ENCODE measurements around the gene ZNF423.

The ZNF423 gene

GRCh38 chr16:49810831-49811230, 45.1 kb downstream of the ZNF423 start:
- Histone ChIP-seq H3K9me3 (replicated peaks; ENCODE audit: insufficient read depth, low read length) (no peaks in the 10 kb centered on the region), H3K36me3 (replicated peaks; ENCODE audit: insufficient read depth, low read length) (no peaks in the 10 kb centered on the region), H3K4me2 (ENCODE audit: low read depth, low read length) (no peak overlapping the region), H2AFZ (ENCODE audit: low read length) (no peak overlapping the region), H3K79me2 (ENCODE audit: low read length) (no peaks in the 10 kb centered on the region), H3K4me3 (ENCODE audit: low read length) (no peak overlapping the region), H4K20me1 (ENCODE audit: insufficient read depth, low read length) (no peaks in the 10 kb centered on the region), H3K27ac (ENCODE audit: low read length) (no peak overlapping the region), H3K4me1 (ENCODE audit: low read length) (no peaks in the 10 kb centered on the region), H3F3A (ENCODE audit: insufficient read depth, low read length) (no peaks in the 10 kb centered on the region), H3K9ac (ENCODE audit: low read length) (no peak overlapping the region), H3K9me2 (replicated peaks; ENCODE audit: insufficient read depth, low read length) (no peaks in the 10 kb centered on the region), H3K27me3 (replicated peaks; ENCODE audit: insufficient read depth, low read length) (peaks cover 7% of the 10 kb centered on the region; the same call in 1 of the 2 replicates)
- TF ChIP-seq EZH2phosphoT487 (IDR thresholded peaks at IDR 0.05; ENCODE audit: low read length) (no peak), EZH2 (optimal IDR thresholded peaks at IDR 0.05; ENCODE audit: low read depth, low read length) (no peak), CTCF (IDR thresholded peaks at IDR 0.05; ENCODE audit: low read length) (no peak)
- no peak for DNase-seq

DNA sequence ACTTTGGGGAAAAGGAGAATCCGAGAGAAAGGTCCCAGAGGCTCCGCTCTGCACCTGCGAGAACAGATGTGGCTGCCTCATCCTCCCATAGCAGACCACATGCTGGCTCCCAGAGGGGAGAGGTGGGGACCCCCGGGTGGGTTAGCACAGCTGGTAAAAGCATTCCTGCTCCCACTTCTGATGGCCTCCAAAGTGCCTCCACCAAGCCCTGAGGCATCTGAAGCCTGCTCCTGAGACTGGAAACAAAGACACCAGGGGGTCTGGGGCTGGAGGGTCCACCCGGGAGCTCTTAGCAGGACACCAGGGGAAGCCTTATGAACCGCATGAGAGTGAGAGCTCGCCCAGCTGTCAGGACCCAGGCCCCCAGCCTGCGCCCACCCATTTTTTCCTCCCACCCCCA, 46.4 kb downstream of the ZNF423 start:
- DNase-seq, result no peak
- no peak overlapping the region for H3K27ac ChIP-seq (ENCODE audit: low read length)
- no peaks in the 10 kb centered on the region for H4K20me1 ChIP-seq (ENCODE audit: insufficient read depth, low read length)
- H3K9me2 ChIP-seq (replicated peaks; ENCODE audit: insufficient read depth, low read length), result no peaks in the 10 kb centered on the region
- H2AFZ ChIP-seq (ENCODE audit: low read length), result no peak overlapping the region
- no peak overlapping the region for H3K4me3 ChIP-seq (ENCODE audit: low read length)
- H3K79me2 ChIP-seq (ENCODE audit: low read length), result no peaks in the 10 kb centered on the region
- no peaks in the 10 kb centered on the region for H3K36me3 ChIP-seq (replicated peaks; ENCODE audit: insufficient read depth, low read length)
- H3K9me3 ChIP-seq (replicated peaks; ENCODE audit: insufficient read depth, low read length), result no peaks in the 10 kb centered on the region
- H3K4me1 ChIP-seq (ENCODE audit: low read length), result no peaks in the 10 kb centered on the region
- H3K27me3 ChIP-seq (replicated peaks; ENCODE audit: insufficient read depth, low read length), result peaks cover 7% of the 10 kb centered on the region; the same call in 1 of the 2 replicates
- H3K9ac ChIP-seq (ENCODE audit: low read length), result no peak overlapping the region
- TF ChIP-seq EZH2 (optimal IDR thresholded peaks at IDR 0.05; ENCODE audit: low read depth, low read length) (no peak), CTCF (IDR thresholded peaks at IDR 0.05; ENCODE audit: low read length) (no peak), EZH2phosphoT487 (IDR thresholded peaks at IDR 0.05; ENCODE audit: low read length) (no peak)
- H3F3A ChIP-seq (ENCODE audit: insufficient read depth, low read length), result no peaks in the 10 kb centered on the region
- H3K4me2 ChIP-seq (ENCODE audit: low read depth, low read length), result no peak overlapping the region

DNA sequence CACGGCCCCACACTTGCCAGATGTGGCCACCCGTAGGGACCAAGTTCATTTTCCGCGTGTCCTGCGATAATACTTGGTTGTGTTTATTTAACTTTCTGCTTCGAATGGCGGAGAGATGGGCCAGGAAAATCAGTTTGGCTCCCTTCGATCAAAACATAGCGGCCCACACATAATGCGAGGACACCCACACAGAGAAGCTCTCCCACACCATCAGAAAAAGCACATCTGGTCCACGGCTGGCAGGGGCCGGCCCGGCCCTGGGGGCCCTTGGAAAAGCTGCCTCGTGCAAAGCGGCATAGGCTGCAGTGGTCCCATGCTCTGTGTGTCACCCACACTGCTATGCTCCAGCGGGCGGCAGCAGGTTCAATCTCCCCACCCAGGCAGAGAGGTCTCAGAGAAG, 46.9 kb downstream of the ZNF423 start:
- no peak overlapping the region for H3K9ac ChIP-seq (ENCODE audit: low read length)
- no peak overlapping the region for H2AFZ ChIP-seq (ENCODE audit: low read length)
- no peak overlapping the region for H3K27ac ChIP-seq (ENCODE audit: low read length)
- no peaks in the 10 kb centered on the region for H3K36me3 ChIP-seq (replicated peaks; ENCODE audit: insufficient read depth, low read length)
- no peaks in the 10 kb centered on the region for H3F3A ChIP-seq (ENCODE audit: insufficient read depth, low read length)
- no peaks in the 10 kb centered on the region for H3K9me3 ChIP-seq (replicated peaks; ENCODE audit: insufficient read depth, low read length)
- no peaks in the 10 kb centered on the region for H3K9me2 ChIP-seq (replicated peaks; ENCODE audit: insufficient read depth, low read length)
- no peaks in the 10 kb centered on the region for H3K79me2 ChIP-seq (ENCODE audit: low read length)
- peaks cover 7% of the 10 kb centered on the region; the same call in 1 of the 2 replicates for H3K27me3 ChIP-seq (replicated peaks; ENCODE audit: insufficient read depth, low read length)
- no peak for DNase-seq
- H3K4me3 ChIP-seq (ENCODE audit: low read length), result no peak overlapping the region
- H3K4me1 ChIP-seq (ENCODE audit: low read length), result no peaks in the 10 kb centered on the region
- no peak for TF ChIP-seq CTCF (IDR thresholded peaks at IDR 0.05; ENCODE audit: low read length)
- TF ChIP-seq EZH2 (optimal IDR thresholded peaks at IDR 0.05; ENCODE audit: low read depth, low read length), result no peak
- no peak for TF ChIP-seq EZH2phosphoT487 (IDR thresholded peaks at IDR 0.05; ENCODE audit: low read length)
- no peaks in the 10 kb centered on the region for H4K20me1 ChIP-seq (ENCODE audit: insufficient read depth, low read length)
- H3K4me2 ChIP-seq (ENCODE audit: low read depth, low read length), result no peak overlapping the region

Data from MM.1S (cell line).